GM12874 (cell line): ENCODE results near the gene TTLL11.

Source experiments
- TF ChIP-seq, protein P1 (sequence below): IDR thresholded peaks from 2 replicates; pipeline ENCODE4 v1.5.1; 2011; ENCODE audit warnings: low read depth, mild to moderate bottlenecking, control low read depth, low read length, moderate library complexity; ENCODE audit not compliant: insufficient read depth

The TTLL11 gene

DNA sequence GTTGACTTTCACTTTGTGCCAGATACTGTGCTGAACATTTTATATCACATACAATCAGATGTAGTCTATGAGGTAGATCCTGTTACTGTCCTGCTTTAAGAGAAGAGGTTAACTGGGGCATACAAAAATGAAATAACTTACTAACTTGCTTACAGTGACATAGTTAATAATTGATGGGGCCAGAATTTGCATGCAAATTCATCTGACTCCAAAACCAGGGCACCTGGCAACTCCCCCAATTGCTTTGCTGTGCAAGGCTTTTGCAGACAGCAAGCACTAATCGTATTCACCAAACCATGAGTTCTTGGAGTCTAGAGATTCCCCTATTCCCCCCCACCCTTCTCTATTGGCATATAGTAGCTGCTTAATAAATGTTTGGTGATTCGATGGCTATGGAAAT is 155.9 kb downstream of the TTLL11 start:
- TF ChIP-seq, protein P1, sequence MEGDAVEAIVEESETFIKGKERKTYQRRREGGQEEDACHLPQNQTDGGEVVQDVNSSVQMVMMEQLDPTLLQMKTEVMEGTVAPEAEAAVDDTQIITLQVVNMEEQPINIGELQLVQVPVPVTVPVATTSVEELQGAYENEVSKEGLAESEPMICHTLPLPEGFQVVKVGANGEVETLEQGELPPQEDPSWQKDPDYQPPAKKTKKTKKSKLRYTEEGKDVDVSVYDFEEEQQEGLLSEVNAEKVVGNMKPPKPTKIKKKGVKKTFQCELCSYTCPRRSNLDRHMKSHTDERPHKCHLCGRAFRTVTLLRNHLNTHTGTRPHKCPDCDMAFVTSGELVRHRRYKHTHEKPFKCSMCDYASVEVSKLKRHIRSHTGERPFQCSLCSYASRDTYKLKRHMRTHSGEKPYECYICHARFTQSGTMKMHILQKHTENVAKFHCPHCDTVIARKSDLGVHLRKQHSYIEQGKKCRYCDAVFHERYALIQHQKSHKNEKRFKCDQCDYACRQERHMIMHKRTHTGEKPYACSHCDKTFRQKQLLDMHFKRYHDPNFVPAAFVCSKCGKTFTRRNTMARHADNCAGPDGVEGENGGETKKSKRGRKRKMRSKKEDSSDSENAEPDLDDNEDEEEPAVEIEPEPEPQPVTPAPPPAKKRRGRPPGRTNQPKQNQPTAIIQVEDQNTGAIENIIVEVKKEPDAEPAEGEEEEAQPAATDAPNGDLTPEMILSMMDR = no peak

DNA sequence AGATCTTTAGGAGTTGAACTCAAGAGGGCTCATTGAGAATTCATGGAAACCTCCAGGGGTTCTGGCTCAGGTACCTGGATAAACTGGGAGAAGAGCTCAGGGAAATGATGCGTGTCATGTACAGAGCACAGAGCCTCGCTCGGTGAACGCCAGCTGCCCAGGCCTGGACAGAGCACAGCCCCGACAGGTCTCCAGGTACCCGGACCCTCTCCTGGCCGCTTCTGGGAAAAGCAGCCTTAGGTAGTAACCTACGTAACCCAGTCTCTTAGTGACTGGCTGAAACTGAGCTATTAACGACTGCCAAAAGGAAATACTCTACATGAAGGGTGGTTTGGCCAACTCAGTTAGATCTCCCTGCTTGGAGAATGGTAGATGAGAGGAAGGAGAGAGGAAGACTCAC is 157.4 kb downstream of the TTLL11 start:
- TF ChIP-seq, protein P1 = no peak

DNA sequence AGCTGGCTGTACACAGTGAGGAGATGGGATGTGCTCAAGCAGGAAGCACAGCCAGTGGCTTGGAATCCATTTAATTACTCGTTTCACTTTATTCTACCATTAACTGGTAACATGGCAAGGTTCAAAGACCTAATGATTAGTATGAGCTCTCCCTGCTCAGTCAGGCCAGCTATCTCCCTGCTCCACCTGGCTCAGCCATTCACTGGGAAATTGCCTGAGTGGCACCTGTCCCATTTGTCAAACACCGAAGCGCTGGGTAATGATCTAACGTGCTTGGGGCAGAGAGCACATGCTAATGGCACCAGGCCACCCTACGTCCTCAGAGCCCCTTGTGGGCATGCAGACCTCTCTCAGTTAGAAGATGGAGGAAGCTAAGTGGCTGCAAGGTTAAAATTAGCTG is 162.2 kb downstream of the TTLL11 start:
- TF ChIP-seq, protein P1 = no peak

DNA sequence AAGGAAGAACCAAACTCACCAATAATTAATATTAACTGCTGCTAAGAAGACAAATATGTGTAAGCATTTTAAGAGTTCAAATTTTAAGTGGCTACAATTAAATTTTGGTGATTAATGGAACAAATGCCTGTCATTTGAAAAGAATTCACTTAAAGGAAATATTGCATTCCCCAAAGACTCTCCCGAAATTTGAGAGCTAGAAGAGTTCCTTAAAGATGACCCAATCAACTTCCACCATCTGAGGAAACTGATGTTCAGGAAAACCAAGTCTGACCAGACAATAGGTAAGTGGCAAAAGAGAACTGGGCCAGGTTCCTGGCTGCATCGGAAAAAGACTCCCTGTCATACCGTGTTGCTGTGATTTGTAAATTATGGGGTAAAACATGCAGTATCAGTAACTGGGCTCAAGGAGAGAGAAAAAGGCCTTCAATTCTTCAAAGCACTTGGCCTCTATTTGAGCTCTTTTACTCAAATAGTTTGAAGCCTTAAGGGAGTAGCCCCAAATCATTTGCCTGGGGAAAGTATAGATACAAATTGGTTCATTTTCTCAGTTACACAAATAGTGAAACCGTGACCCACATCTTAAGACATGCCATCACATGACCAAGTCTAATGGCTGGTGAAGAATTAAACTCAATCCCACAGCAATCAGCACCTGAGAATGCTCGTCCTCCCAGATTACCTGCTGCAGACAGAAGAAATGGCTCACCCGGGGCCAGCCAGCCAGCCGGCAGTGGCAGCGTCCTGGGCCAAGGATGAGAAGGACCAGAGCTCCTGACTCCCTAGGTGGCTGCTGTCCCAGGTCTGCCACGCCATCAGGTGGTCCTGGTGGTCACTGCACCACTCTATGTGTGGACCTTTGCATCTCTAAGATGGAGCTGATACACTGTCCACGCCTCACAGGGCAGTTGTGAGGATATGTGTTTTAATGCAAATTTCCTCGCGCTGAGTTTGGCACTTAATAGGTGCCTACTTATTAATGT is 162.9 kb downstream of the TTLL11 start:
- TF ChIP-seq, protein P1 = no peak

DNA sequence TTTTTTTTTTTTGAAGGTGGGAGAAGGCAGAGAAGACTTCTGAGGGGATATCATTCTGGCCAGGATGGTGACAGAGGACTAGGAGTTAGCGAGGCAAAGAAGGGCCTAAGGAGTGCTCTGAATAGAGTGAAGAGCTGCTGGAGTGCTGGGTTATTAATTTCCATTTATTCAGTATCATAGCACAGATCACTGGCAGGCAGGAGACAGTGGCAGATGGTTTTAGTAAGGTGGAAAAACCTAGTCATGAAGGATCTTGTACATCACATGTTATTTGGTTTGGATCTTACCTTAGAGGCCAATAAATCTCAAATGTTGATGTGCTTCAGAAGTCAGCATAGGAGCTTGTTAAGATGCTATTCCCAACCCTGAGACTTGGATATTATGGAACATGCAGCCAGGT is 165.5 kb downstream of the TTLL11 start:
- TF ChIP-seq, protein P1 = no peak

DNA sequence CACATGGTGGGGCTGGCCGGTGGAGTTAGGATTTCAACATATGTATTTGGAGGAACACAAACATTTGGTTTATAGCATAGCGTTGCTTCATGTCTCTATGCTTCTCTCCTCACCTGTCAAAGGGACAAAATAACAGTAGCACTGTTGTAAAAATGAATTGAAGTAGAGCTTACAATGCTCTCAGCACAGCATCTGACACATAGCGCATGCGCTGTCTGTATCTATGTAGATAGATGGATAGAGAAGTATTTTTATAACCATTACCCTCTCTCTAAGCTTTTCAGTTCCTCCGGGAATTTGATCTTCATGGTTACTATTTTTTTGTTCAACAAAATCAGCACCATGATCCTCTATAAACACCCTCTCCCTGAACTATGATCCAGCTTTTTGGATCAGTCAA is 166.0 kb downstream of the TTLL11 start:
- TF ChIP-seq, protein P1 = no peak

DNA sequence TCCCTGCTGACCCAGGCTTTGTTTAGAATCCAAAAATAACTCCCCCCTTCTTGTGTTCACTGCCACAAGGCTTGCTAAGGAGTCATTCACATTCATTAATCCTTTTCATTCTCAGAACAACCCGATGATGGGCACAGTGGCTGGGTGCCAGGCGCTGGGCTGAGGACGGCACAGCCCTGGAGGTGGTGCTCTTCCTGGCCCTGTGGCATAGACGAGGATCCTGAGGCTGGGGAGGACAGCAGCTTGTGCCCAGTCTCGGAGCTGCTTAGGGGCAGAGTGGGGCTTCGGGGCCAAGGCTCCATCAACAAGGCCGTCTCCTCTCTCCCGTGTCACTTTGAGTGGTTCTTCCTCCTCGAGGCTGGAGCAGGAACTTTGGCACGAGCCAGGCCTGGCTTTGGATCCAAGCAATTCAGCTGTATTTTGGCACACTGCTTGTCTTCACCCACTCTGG is 166.7 kb downstream of the TTLL11 start:
- TF ChIP-seq, protein P1 = no peak
